Endothelial cell of umbilical vein (primary cell): ENCODE measurements around the gene KCTD16. TPM values are rescaled to one million over a fixed set of nuclear protein-coding genes. Genes with fewer than 3 reads are reported as not detected.

Source experiments
- BruUV-seq: library from RNA; stranded (reverse); fragments of 400-500 nt; replicated peaks from 2 replicates; lab custom pipeline; 2021; lab: Mats Ljungman, UMichigan
- CTCF ChIA-PET: fragments of 300-600, 350-600 bp; sonication (Branson Sonifier 250); formaldehyde crosslinking; loops from one replicate; lab custom pipeline; 2021; ENCODE audit warnings: antibody characterized with exemption, inconsistent platforms; lab: Charles Lee
- POLR2A ChIA-PET: fragments of 300-600, 350-600 bp; sonication (Branson Sonifier 250); formaldehyde crosslinking; loops from one replicate; lab custom pipeline; 2021; ENCODE audit warnings: antibody characterized with exemption, inconsistent platforms; lab: Charles Lee
- DNase-seq: peaks from one replicate; pipeline ENCODE4 v3.0.0-alpha.2; 2011; ENCODE audit warnings: low read depth, low spot score
- FAIRE-seq: peaks from 2 replicates; lab custom pipeline; 2011; peaks lifted over from hg19 to GRCh38; lab: Jason Lieb, UNC
- H2AFZ ChIP-seq: 2 replicates; pipeline ENCODE4 v1.6.0; 2012; ENCODE audit warnings: low read depth, low read length, control low read depth, inconsistent platforms
- H3K27ac ChIP-seq: 2 replicates; pipeline ENCODE4 v1.5.1; 2011; ENCODE audit warnings: low read depth, mild to moderate bottlenecking, control low read depth, low read length, moderate library complexity; ENCODE audit not compliant: insufficient read depth
- H3K27me3 ChIP-seq, 2 experiments: 2 replicates each; pipeline versions ENCODE4 v1.6.0 to v1.6.1; 2011; ENCODE audit warnings: low read length in 2 of 2, mixed read lengths in 1 of 2; ENCODE audit not compliant: control insufficient read depth in 2 of 2, insufficient read depth in 2 of 2
- H3K36me3 ChIP-seq, 2 experiments: 2 replicates in 1 of 2; 3 replicates in 1 of 2; pipeline ENCODE4 v1.5.1; 2011; ENCODE audit warnings: low read length in 2 of 2, mild to moderate bottlenecking in 1 of 2, moderate library complexity in 1 of 2; ENCODE audit not compliant: control insufficient read depth in 2 of 2, insufficient read depth in 2 of 2; ENCODE audit errors: extremely low read depth in 1 of 2
- H3K4me1 ChIP-seq: 3 replicates; pipeline ENCODE4 v1.5.1; 2011; ENCODE audit warnings: mild to moderate bottlenecking, low read length; ENCODE audit not compliant: control insufficient read depth, insufficient read depth; ENCODE audit errors: extremely low read depth
- H3K4me2 ChIP-seq: 2 replicates; pipeline ENCODE4 v1.6.1; 2011; ENCODE audit warnings: low read length, control low read depth, mixed read lengths; ENCODE audit not compliant: insufficient read depth
- H3K4me3 ChIP-seq, 3 experiments: fragments of 200-600 bp in 1 of 3; sonication (generic), shearing (Covaris generic) in 1 of 3; replicated peaks in 1 of 3; 2 replicates each; pipeline ENCODE4 v1.5.1; 2011 to 2016; ENCODE audit warnings: control low read depth in 3 of 3, low read length in 3 of 3, mild to moderate bottlenecking in 2 of 3, inconsistent platforms in 1 of 3, low read depth in 1 of 3, moderate library complexity in 1 of 3; ENCODE audit not compliant: insufficient read depth in 1 of 3
- H3K79me2 ChIP-seq: 2 replicates; pipeline ENCODE4 v1.6.0; 2012; ENCODE audit warnings: low read length, inconsistent platforms; ENCODE audit not compliant: control insufficient read depth, insufficient read depth
- H3K9ac ChIP-seq: replicated peaks from 2 replicates; pipeline ENCODE3; 2011; ENCODE audit warnings: low read length, control low read depth; ENCODE audit not compliant: insufficient read depth; ENCODE audit errors: extremely low read depth
- H3K9me1 ChIP-seq: replicated peaks from 3 replicates; pipeline ENCODE4 v1.6.0; 2011; ENCODE audit warnings: mild to moderate bottlenecking, low read length; ENCODE audit not compliant: control insufficient read depth, insufficient read depth; ENCODE audit errors: extremely low read depth
- H3K9me3 ChIP-seq: replicated peaks from 2 replicates; pipeline ENCODE4 v1.5.1; 2012; ENCODE audit warnings: low read length, inconsistent platforms; ENCODE audit not compliant: control insufficient read depth, insufficient read depth
- H4K20me1 ChIP-seq: replicated peaks from 2 replicates; pipeline ENCODE3; 2011; ENCODE audit warnings: mild to moderate bottlenecking, low read length; ENCODE audit not compliant: control insufficient read depth, insufficient read depth; ENCODE audit errors: extremely low read depth
- EZH2 ChIP-seq: IDR thresholded peaks from 2 replicates; pipeline ENCODE4 v1.6.1; 2012; ENCODE audit warnings: borderline replicate concordance, low read depth, mild to moderate bottlenecking, moderate library complexity, low read length, inconsistent platforms; ENCODE audit not compliant: severe bottlenecking
- FOS ChIP-seq: IDR thresholded peaks from 2 replicates; pipeline ENCODE4 v1.6.1; 2011; ENCODE audit warnings: mild to moderate bottlenecking, low read length, moderate library complexity, borderline replicate concordance; ENCODE audit not compliant: insufficient read depth
- GATA2 ChIP-seq: IDR thresholded peaks from 2 replicates; pipeline ENCODE4 v1.7.0; 2011; ENCODE audit warnings: low read depth, mild to moderate bottlenecking, moderate library complexity, mixed read lengths, low read length; ENCODE audit not compliant: insufficient read length, insufficient read depth
- JUN ChIP-seq: IDR thresholded peaks from 2 replicates; pipeline ENCODE4 v1.6.1; 2011; ENCODE audit warnings: borderline replicate concordance, low read depth; ENCODE audit not compliant: insufficient read length, insufficient read depth
- MYC ChIP-seq: IDR thresholded peaks from one replicate; pipeline ENCODE4 v1.6.1; 2011; ENCODE audit warnings: mild to moderate bottlenecking, low read depth, low read length
- POLR2A ChIP-seq: IDR thresholded peaks from 2 replicates; pipeline ENCODE4 v1.6.1; 2012; ENCODE audit warnings: low read depth, mild to moderate bottlenecking, control low read depth, low read length
- POLR2AphosphoS5 ChIP-seq: IDR thresholded peaks from 2 replicates; pipeline ENCODE4 v1.6.1; 2012; ENCODE audit warnings: low read depth, mild to moderate bottlenecking, control low read depth, low read length, moderate library complexity; ENCODE audit not compliant: insufficient read depth
- dilution Hi-C: fragments of 300-500 bp; cut with MboI; formaldehyde crosslinking; loops from one replicate; pipeline ENCODE4 v1.15.0; 2019; ENCODE audit warnings: low sequenced_read_pairs; ENCODE audit not compliant: extremely low pct_ligation_motif_present
- intact Hi-C: fragments of 100-400 bp; cut with micrococcal nuclease; formaldehyde crosslinking; loops from one replicate; pipeline ENCODE4 v1.10.0; 2022
- polyA plus RNA-seq, 4 experiments: library from polyadenylated mRNA; depleted of rRNA in 3 of 4; stranded (reverse) in 3 of 4; unstranded in 1 of 4; fragments of >200 nt; gene quantifications; 2 replicates each; pipeline versions ENCODE4 v1.2.1 to v1.2.3, GENCODE V29; 2011 to 2012; ENCODE audit warnings: missing spikeins in 1 of 4
- total RNA-seq: library from RNA; stranded (reverse); gene quantifications from 2 replicates; pipeline ENCODE4 v1.2.3, GENCODE V29; 2021
- TF ChIP-seq, protein P1 (sequence below): IDR thresholded peaks from 2 replicates; pipeline ENCODE4 v1.6.1; 2011; ENCODE audit not compliant: insufficient read depth, insufficient read length
- TF ChIP-seq, protein P2 (sequence below), 2 donors: IDR thresholded peaks; 1 replicate in 1 of 2; 2 replicates in 1 of 2; pipeline ENCODE4 v1.5.1; 2011; ENCODE audit warnings: low read length in 2 of 2, mild to moderate bottlenecking in 2 of 2, moderate library complexity in 2 of 2, control low read depth in 1 of 2, inconsistent platforms in 1 of 2, low read depth in 1 of 2; ENCODE audit not compliant: insufficient read depth in 1 of 2; ENCODE audit errors: extremely low read depth in 1 of 2

KCTD16 gene
- total and polyA plus RNA-seq, 2 donors (not counting 3 experiments of a cell fraction or from before 2014, with no cell fraction given), result 0.21 to 0.49 TPM

DNA sequence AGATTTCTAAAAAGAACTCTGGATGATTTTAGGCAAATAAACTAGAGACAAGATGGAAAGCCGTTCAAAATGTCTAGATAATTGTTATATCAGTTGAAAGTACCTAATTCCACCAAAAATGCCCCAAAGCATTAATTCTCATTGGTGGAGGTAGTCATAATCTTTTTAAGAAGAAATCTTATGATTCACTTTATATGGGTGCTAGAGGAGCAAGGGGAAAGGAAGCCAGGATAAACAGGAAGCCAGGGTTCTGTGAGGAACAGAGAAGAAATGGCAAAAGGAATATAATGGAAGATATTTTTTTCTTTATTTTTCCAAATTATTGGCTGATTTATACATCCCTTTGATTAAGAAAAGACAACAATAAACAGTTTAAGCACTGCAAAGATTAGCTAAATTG lies 8.0 kb upstream of the KCTD16 start:
- dilution Hi-C loops (no loop called here), intact Hi-C loops (no loop called here)
- peak; percentile 66 for DNase-seq
- Histone ChIP-seq H2AFZ (no peak overlapping the region), H3K9me3 (no peaks in the 10 kb centered on the region), H3K27ac (no peak overlapping the region), H3K4me3 (no peak overlapping the region), H3K36me3 (peaks cover 11 to 26% of the 10 kb centered on the region in 2 experiments), H3K4me2 (peak overlapping the region; percentile 33), H3K9me1 (no peaks in the 10 kb centered on the region), H3K27me3 (no peaks in the 10 kb centered on the region), H3K79me2 (peaks cover 14% of the 10 kb centered on the region), H3K9ac (no peak overlapping the region), H3K4me1 (peaks cover 18% of the 10 kb centered on the region), H4K20me1 (no peaks in the 10 kb centered on the region)
- no peak for TF ChIP-seq EZH2
- TF ChIP-seq POLR2A, result no peak
- TF ChIP-seq GATA2, result no peak
- TF ChIP-seq, protein P1, sequence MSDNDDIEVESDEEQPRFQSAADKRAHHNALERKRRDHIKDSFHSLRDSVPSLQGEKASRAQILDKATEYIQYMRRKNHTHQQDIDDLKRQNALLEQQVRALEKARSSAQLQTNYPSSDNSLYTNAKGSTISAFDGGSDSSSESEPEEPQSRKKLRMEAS, result no peak
- TF ChIP-seq FOS, result peak; percentile 37
- no peak for TF ChIP-seq JUN
- BruUV-seq, result no TSS peak
- CTCF ChIA-PET, result interaction anchor here (0.7 to 1.6 kb wide), 2 partner anchors 28 to 30 kb away, joined by 3 to 4 read pairs; no protein-coding TSS in a partner anchor
- FAIRE-seq, result no peak
- POLR2A ChIA-PET, result no interaction called here

DNA sequence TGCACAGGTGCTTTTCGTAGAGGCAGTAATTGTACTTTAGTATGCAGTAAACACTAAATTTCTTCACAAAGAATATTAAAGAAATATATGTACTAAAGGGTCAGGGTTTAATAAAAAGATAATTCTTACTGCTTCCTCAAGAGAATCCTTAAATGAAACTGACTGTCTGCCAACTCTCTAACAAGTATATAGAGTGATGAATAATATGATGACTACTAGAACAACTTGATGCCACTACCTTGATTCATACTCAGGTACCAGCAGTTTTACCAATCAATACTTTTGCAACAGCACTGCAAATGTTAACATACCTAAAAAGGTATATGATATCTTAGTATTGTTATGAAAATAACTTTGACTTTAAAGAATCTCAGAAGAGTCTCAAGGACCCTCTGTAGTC lies 4.0 kb upstream of the KCTD16 start:
- no peak overlapping the region for H3K4me3 ChIP-seq
- FAIRE-seq (no peak), DNase-seq (no peak)
- H3K9me1 ChIP-seq, result no peaks in the 10 kb centered on the region
- H3K4me1 ChIP-seq, result peaks cover 38% of the 10 kb centered on the region
- no peak overlapping the region for H3K9ac ChIP-seq
- H3K27me3 ChIP-seq, result no peaks in the 10 kb centered on the region
- H4K20me1 ChIP-seq, result no peaks in the 10 kb centered on the region
- CTCF ChIA-PET, result no interaction called here
- intact Hi-C loops, result no loop called here
- POLR2A ChIA-PET, result no interaction called here
- no peak overlapping the region for H3K27ac ChIP-seq
- no peak overlapping the region for H3K4me2 ChIP-seq
- BruUV-seq, result no TSS peak
- H3K79me2 ChIP-seq, result peaks cover 41% of the 10 kb centered on the region
- TF ChIP-seq EZH2 (no peak), POLR2A (no peak), MYC (no peak), POLR2AphosphoS5 (no peak), FOS (no peak), JUN (no peak), GATA2 (no peak)
- TF ChIP-seq, protein P2, sequence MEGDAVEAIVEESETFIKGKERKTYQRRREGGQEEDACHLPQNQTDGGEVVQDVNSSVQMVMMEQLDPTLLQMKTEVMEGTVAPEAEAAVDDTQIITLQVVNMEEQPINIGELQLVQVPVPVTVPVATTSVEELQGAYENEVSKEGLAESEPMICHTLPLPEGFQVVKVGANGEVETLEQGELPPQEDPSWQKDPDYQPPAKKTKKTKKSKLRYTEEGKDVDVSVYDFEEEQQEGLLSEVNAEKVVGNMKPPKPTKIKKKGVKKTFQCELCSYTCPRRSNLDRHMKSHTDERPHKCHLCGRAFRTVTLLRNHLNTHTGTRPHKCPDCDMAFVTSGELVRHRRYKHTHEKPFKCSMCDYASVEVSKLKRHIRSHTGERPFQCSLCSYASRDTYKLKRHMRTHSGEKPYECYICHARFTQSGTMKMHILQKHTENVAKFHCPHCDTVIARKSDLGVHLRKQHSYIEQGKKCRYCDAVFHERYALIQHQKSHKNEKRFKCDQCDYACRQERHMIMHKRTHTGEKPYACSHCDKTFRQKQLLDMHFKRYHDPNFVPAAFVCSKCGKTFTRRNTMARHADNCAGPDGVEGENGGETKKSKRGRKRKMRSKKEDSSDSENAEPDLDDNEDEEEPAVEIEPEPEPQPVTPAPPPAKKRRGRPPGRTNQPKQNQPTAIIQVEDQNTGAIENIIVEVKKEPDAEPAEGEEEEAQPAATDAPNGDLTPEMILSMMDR (IDR thresholded peaks at IDR 0.05; ENCODE audit: extremely low read depth in 1 of 2, insufficient read depth in 1 of 2, low read depth in 1 of 2, low read length in 2 of 2), result no peak
- TF ChIP-seq, protein P1, result no peak
- peaks cover 7 to 16% of the 10 kb centered on the region in 2 experiments for H3K36me3 ChIP-seq
- H2AFZ ChIP-seq, result no peak overlapping the region
- H3K9me3 ChIP-seq, result no peaks in the 10 kb centered on the region
- dilution Hi-C loops, result no loop called here
